GM21723 (cell line): ENCODE data around the gene LRRC8D.

Experiments used
- ATAC-seq: cut with Tn5 transposase; IDR thresholded peaks from one replicate; pipeline ENCODE4 v1.9.1; 2021; ENCODE audit warnings: mild to moderate bottlenecking, moderate library complexity; ENCODE audit not compliant: unreplicated experiment

LRRC8D gene

GRCh38 chr1:89832496-89833127 lies 11.8 kb downstream of the LRRC8D start:
- no peak for ATAC-seq

DNA sequence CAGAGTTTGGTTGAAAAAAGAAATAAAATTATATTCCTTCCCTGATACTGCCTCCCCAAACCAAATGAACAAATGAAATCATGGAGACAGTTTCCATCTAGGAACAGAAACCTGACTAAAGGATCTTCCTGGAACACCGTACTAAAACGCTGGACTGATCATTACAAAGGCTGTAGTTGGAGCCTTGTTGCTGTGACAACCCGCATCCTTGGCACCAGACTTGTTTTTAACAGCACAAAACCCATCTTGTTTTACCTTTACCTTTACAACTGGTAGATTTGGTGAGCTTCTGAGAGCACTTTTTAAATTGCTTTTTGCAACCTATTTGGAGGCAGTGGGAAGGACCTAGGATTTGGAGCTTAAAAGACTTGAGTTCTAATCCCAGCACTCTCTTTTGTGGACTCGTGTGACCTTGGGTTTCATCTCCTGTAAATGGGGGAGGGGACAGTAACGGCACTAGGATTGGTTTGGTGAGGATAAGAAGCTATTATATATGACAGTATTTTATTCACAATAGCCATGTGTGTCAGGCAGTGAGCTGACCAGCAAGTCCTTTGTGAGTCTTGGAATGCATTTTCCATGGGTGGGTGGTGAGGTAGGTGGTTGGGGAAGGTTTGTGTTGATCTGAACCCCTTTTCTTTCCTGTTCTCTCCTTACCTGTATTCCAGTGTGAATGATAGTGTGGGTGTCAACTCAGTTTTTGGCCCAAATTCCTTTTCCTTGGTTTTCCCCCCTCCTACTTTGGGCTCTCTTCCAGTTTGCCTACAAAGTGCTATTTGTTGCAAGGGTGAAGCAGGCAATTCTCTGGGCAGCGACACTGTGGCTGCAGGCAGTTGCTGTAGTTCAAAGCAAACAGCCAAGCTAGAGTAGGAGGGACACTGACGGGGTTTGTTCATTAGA lies 12.6 kb downstream of the LRRC8D start:
- ATAC-seq, result no peak

GRCh38 chr1:89834083-89834704 lies 13.4 kb downstream of the LRRC8D start:
- no peak for ATAC-seq

- no peak for ATAC-seq
Measured at GRCh38 chr1:89836252-89837035, 15.6 kb downstream of the LRRC8D start.

DNA sequence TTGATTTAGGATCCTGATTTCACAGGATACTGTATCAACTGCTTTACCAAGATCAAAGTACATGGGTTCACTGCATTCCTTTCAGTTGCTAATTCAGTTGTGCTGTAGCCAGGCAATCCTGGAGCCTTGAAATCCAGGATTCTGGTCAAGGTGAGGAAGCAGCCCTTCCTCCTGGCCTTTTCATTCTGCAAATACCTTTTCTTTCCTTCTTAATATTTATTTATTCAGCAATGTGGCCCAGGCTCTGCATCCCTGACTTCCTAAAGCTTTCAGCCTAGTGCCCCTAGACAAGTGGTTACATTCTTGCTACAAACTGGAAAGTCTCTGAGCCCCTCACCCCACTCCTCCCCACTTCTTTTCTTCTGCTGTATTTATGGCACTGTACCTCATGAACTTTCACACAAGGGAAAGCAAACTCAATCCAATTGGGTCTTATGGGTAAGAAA lies 16.2 kb downstream of the LRRC8D start:
- no peak for ATAC-seq

- no peak for ATAC-seq
Measured at GRCh38 chr1:89837510-89837909, 16.7 kb downstream of the LRRC8D start.

GRCh38 chr1:89839516-89839915 lies 18.7 kb downstream of the LRRC8D start:
- no peak for ATAC-seq

GRCh38 chr1:89841507-89841906 lies 20.7 kb downstream of the LRRC8D start:
- no peak for ATAC-seq

DNA sequence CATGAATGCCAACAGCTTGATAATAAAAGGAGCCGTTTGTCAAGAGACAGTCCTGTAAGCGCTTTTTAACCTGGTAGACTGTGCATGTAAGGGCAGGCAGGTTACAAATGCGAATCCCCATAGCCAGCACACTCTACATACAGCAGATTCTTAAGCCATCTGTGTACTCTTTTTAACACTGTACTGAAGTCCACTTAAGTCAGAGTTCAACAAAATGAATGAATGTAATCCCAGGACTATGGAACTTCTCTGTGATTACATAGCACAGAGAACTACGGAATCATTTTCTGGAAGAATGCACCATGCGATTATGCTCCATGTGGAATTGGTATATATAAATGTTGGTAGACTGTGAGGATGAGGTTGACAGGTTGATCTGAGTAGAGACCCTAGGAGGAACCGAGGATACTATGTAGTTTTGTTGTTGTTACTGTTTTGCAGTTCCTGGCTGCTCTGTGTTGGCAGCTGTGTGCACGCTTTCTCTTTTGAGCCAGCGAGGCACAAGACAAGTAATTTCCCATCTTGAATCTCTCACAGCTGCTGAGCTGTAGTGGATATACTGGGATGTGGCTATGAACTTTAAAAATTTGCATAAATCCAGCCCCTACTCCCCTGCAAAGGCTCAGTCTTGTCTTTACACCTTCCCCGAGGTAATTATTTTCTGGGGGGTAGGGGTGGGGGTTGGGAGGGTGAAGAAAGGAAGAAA lies 21.9 kb downstream of the LRRC8D start:
- ATAC-seq, result peak; percentile 50

DNA sequence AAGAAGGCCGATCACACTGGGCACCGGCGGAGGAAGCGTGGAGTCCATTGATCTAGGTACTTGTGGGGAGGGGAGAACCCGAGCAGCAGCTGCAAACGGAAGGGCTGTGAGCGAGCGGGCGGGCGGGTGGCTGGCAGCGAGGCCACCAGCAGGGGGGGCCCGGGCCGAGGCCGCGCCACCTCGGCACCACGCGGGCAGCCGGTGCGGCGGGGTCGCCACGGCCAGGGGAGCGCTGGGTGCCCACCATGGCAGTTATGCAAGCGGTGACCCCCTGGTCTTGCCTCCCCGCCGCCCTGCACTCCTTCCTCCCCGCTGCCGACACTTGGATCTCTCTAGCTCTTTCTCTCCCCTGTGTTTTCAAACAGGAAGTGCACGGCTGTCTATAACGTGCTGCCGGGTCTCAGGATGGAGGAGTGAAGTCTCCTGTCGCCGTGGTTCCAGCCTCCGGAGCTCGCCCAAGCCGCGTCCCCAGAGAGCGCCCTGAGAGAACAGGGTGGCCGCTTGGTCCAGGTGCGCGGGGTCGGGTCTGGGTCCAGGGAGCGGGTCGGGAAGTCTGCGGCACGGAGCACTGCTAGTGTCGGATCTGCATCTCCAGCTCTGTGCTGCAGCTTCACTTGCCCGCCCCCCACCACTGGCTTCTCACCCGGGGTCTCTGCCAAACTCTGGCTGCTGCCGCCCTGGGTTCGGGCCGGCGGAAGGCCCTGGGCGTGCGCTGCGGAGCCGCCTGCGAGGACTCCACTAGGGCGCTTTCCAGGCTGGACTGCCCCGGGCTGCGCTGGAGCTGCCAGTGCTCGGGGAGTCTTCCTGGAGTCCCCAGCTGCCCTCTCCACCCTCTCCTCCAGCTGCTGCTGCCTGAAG lies 22.7 kb downstream of the LRRC8D start:
- ATAC-seq, result peak; percentile 91

DNA sequence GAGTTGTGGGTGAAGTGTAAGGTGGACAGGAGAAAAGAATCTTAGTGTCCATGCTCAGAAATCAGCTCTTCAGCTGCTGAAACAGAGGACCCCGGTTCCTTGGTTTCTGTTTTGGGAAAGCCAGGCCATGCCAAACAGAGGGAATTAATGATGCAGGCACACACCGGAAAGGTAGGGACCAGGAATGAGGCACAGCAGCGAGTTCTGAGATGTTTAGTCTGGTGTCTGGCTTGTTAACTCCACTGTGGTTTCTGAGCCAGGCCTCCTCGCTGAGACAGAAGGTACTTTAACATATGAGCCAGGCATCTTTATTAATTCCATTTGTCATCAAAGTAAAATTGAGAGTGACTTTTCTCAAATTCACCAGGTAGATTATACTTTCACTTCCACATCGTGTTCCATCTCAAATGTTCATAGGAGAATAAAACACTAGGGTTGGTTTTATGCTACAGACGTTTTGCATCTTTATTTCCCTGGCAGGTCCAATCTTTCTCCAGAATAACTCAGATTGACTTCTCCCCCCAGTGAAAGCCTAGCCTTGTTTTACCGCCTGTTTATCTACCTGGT lies 23.5 kb downstream of the LRRC8D start:
- no peak for ATAC-seq

DNA sequence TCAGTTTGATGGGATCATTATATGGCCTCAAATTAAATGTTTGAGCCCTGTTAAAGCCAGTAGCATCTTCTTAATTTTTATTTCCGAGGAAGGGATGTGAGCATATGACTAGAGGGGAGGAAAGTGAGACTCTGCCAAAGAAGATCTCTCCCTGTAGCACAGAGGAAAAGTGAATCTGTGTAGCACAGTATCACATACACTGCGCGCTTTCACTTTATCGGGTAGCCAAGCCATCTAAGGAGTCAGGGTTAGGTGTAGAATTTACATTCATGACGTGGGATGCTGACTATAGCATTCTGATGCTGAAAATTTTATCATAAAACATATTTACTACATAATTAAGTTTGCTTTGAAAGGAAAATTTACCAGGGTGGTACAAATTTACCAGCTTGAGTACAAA lies 24.0 kb downstream of the LRRC8D start:
- ATAC-seq, result no peak

- ATAC-seq, result no peak
Measured at GRCh38 chr1:89847191-89847729, 26.4 kb downstream of the LRRC8D start.

DNA sequence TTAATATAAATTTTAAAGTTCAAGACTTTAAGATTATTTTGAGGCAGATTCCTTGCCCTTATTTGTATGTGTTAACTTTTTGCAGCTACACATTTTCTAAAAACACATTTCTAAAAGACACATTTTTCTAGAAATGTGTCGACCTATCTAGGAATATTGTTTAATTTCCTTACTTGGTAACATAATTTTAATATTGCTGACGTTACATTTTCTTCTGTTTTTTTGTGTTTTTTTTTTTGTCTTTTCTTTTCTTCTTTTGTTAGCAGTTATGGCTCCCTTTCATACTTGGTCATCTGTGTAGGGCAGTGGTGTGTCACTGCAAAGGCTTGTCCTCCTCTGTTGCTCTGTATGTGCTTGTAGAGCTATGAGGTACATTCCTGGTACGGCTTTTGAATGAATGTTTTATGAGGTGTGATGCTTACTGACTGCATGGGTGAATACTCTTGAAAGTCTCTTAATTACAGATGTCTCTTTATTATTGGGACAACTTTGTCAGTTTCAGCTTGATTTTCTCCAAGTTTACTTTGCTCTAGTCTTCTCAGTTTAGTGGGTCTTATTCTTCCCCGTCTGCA lies 30.1 kb downstream of the LRRC8D start:
- no peak for ATAC-seq

DNA sequence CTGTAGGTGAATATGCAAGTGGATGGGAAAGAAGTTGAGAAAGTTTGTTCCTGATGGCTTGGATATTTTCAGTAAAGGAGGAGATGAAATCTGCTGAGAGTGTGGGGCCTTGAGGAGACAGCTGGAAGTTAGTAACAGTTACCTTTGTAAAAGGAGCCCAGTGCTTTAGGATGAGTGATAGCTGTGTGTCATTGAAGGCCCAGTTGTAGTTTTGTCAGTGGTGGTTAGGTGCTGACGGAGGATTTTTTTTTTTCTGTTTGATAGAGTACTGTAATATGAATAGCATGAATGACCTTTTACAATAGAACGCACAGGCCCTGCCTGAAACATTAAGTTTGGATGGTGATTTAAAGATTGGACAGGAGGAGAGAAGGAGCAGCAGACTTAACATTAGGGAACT lies 33.3 kb downstream of the LRRC8D start:
- ATAC-seq, result no peak

DNA sequence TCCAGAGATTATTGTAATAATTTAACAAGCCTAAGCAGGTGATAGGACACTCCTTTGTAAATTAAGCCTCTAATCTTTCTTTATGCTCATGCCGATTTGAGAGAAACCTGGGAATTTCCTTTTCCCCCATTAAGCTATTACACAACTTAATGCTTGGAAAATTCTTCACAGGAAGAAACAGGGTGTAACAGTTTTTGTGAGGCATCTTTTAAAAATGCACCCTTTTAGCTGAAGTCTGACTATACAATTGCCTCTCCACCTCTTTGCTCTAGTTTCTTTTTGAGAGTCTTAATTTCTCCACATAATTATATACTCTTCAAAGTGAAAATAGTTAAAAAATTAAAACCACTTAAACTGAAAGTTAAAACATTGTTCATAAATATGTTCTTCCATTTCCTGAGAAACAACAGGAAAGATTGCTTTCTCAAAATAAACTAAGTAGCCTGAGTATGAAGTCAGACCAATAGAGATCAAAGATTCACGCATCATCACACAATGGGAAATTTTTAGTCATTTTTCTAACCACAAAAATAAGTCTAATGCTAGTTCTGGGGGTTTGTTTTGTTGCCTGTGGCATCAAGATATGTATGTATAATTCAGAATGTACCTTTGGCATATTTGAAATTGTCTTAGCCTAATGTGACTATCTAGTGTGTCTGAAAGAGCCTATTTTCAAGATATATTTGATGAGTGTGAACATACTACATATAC lies 34.7 kb downstream of the LRRC8D start:
- ATAC-seq, result peak; percentile 80

- ATAC-seq, result no peak
Measured at GRCh38 chr1:89863165-89863830, 42.5 kb downstream of the LRRC8D start.
